ENCODE results near the gene ZDHHC17.

The ZDHHC17 gene

DNA sequence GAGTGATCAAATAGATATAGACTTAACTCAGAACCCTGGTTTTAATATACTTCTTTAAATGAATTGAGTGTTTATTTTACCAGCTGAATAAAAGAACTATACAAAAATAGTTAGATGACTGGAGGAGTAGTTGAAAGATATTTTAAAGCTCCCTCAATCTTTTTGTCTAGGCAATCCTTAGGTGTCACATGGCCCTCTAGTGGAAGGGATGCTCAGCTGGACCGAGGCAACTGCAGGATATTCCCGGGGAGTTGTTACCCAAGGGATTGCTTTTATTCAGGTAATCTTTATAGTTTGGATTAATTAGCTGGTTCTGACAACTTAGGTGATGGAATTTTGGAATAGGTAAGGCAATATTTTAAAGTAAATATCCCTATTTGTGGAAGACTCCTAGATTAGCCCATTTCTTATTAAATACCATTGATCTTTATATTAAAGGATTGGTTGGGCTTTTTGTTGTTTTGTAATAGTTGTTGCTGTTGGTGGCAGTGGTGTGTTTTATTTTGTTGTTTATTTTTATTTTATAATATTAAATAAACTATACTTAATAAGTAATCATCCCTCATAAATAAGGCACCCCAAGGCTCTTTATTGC is 57.1 kb downstream of the ZDHHC17 start:
- no peak for DNase-seq (ENCODE audit: low read depth)

DNA sequence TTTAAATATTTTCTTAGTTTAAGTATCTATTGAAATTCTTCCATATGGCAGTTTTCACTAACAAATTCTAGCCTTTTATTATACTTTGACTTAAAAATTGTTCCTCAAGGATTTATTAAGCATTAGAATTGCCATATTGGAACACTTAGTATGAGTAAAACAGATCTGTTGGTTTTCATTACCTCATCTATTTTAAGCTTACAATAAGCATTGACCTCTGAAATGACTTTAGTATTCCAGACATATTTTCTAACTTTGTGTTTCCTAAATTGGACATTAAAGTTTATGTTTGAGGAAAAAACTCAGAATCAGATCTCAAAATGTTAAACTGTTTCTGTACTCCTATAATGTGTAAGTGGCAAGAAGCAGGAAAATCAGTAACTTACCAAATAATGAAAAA is 66.5 kb downstream of the ZDHHC17 start:
- DNase-seq (ENCODE audit: low read depth) = no peak

DNA sequence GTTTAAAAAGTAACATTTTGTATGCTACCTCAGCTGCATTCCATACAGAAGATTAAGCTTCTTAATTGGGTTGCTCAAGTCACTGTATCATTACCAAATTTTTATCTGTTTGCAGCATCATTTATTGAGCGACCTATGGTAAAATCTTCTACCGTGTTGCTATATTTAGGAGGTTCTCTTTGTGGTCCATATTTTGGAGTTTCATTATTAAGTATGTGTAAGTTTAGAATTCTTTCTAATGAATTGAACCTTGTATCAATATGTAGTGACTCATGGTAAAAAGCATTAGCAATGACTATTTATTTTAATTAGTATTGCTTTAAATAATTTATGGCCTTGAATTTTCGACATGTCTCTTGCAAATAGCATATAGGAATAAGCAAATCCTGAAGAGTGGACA is 72.7 kb downstream of the ZDHHC17 start:
- DNase-seq (ENCODE audit: low read depth) = no peak

DNA sequence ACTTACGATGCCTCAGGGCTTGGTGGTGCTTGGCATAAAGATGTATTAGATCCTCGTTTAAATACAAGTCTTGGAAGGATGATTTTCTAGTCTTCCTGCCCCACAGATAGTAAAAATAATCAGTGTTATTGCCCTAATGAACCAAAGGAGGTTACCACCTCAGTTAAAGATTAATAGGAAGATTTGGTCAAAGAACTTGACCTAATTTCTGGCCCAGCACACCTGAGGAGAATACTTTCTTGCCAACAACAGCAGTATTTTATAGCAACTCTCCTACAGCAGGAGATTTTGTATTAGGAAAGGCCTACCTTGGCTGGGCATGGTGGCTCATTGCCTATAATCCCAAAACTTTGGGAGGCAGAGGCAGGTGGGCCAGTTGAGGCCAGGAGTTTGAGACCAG is 83.3 kb downstream of the ZDHHC17 start:
- no peak for DNase-seq (ENCODE audit: low read depth)

DNA sequence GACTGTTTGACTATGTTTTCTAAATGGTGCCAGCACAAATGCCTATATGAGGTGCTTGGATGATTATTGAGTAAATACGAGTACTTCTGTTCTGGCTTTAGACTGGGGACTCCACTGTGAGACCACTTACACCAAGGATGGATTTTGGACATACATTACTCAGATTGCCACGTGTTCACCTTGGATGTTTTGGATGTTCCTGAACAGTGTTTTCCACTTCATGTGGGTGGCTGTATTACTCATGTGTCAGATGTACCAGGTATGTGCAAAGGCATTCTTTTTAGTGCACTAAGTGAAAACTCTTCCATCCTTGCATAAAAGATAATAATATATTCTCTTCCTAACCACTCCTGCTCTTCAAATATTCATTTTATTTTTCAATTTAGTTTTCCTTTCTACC is 84.2 kb downstream of the ZDHHC17 start:
- DNase-seq (ENCODE audit: low read depth) = no peak

DNA sequence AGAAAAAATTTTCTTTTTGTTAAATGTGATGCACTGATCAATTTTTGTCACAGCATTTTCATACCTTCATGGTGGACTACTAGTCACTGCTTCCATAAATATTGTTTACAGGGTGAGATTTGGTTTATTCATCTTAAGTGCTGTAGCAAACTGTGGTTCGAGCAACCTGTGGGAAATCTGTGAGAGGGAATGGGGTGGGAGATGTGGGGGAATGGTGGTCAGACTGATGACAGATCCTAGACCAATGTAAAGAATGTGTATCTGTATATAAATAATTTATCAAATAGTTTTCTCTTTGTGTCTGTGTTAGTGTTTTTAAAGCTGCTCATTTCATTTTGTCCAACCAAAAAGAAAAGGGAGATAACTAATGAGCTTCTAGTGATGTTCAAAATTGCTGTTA is 88.2 kb downstream of the ZDHHC17 start:
- DNase-seq (ENCODE audit: low read depth) = no peak

DNA sequence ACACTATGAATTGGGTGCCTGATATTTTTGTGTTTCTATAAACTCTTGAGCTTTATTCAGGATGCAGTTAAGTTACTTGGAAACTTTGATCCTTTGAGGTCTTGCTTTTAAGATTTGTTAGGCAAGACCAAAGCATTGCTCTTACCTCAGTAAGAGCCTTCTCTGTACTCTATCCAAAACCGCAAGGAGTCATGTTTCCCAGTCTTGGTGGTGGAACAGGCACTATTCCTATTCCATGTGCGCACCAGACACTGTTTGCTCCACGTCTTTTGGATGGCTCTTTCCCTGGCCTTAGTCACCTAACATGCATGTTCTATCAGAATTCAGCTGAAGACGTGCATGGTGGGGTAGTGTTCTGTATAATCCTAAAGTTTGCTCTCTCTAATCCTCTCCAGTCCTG is 91.4 kb downstream of the ZDHHC17 start:
- no peak for DNase-seq (ENCODE audit: low read depth)

DNA sequence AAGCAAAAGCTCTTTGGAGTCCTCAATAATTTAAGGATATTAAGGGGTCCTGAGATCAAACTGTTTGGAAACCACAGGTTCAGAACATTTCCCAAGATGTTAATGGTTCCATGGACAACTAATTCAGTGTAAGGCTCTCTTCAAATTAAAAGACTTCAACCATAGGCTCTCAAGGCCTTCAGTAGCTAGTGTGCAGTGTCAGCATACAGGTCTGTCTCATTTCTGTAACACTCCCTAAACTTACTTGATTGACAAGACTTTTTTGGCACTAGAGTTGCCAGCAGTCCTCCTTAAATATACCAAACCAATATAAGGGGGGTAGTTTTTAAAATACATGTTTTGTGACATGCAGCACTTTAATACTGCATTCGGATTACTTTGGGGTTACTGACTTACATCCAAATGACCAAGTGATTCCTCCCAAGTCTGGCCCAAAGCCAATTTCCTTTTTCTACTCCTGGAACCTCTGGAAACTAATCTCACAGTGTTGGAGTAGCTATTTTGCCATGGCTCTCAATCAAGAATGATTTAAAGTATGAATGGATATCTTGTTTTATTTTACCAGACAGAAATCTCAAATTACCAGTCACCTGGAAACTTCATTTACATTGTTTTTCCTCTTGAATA is 92.2 kb downstream of the ZDHHC17 start:
- DNase-seq (ENCODE audit: low read depth) = no peak

DNA sequence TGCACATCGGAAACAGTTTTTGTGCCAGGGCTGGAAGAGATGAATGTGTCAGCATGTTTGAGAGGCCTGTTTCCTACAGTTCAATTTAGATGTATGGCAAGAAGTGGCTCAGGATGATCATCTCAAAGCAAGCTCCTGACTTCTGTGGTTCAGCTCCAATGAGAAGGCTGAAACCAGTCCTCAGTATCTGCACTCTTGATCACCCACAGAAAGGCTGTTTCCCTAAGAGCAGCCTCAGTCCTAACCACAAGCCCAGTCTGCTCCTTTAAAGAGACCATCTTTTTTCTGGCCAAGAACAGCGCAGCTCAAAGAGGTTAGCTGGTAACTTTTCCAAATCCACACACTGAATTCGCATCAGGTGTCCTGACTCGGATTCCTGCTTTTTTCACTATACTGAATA is 95.7 kb downstream of the ZDHHC17 start:
- DNase-seq (ENCODE audit: low read depth) = no peak

DNA sequence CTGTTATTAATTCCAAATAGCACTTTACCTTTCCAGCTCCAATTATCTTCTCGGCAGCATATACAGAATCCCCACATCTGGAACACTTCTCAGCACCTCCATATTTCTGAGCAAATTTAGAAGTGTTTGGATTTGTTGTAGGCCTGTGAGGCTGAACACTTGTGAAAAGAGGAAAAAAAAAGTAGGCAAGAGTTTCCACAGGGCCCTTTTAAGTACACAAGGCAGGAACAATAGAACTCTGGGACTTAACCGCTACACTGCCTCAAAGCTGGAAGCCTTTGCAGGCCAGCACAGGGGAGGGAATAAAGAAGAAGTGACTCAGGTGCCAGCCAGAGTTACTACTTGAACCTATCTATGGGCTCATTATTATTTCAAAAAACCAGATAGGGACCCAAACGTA is 96.3 kb downstream of the ZDHHC17 start:
- no peak for DNase-seq (ENCODE audit: low read depth)

DNA sequence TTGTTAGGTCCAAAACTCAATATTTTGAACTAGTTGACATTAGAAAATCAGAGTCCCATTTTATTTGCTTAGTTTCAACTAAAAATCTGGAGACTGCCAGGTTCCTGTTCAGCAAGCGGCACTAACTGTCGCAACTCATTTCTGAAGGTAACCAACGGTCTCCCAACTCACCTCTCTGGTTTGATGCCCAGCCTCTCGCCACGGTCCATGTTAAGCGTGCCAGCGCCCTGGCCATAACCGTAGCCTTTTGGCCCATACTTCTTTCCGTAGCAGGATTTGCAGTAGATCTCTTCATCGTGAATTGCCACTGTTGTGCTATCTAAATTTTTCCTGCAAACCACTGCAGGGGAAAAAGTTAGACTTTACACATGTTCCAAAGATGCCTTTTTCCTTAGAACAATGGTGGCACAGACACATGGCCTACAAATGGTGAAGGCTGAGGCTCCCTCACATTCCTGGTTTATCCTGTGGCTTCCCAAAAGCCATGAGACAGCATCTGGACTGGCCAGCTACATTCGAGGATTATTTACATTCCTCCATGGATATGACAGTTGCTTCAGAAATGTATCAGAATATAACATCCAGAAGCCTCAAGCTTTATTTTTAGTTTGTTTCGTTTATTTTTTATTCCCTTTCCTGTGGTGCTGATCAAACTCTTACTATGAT is 99.2 kb downstream of the ZDHHC17 start:
- no peak for DNase-seq (ENCODE audit: low read depth)

DNA sequence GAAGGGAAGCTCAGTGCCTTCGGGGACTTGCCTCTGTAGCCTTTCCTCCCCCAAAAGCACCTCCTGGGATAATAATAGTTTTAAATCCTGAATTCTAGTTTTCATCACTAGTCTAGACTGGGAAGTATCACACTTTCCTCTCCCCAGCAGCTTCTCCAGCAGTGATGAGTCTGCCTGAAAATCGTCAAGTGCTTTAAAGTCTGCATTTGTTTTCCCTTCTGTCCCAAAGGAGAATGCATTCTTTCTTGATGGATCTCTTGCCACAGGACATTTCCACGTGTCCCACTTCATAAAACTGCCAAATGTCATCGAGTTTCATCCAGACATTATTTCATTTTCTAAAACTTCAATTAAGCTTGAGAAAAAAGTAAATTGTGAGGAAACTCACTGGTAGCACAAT is 99.9 kb downstream of the ZDHHC17 start:
- DNase-seq (ENCODE audit: low read depth) = no peak

DNA sequence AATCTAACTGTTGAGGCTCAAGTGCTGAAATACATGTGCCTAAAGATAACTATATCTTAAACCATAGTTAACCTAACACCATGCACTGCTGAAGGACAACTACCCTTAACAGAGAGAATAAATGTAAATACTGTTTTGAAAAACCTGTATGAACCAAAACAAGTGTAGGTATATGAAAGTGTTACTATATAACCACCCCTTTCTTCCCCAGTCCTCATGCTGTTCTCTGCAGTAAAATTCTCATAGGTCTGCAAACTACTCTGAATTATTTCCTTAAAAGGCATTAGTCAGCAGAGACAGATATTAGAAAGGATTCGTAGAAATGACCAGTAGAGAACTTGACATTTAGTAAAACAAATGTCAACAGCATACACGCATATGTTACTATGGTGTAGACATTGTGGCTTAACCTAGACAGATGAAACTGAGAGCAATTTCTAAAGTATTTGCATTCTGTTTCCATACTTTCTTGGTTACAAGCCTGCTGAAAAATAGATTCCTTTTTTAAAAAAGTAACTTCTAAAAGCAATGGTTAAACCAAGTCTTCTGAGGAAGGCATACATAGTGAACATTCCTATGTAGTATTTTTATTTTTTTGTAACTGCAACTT is 101.0 kb downstream of the ZDHHC17 start:
- DNase-seq (ENCODE audit: low read depth) = no peak

DNA sequence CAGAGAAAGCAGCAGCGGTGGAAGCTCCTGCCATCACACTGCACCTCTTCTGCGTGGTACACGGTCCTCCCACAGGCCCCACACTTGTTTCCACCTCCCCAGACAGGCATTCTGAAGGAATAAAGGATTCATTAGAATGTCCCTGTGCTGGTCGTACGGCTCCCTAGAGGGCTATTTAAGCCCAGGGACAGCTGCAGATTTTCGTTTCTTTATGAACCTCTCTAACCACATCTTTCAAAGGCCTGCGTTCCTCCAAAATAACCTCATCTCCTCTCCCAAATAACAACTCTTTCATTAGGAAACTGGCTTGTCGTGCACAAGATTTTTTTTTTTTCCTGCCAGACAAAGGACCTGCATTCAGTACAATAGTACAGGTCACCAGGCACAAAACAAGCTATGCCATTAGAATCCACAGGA is 102.2 kb downstream of the ZDHHC17 start:
- DNase-seq (ENCODE audit: low read depth) = no peak

DNA sequence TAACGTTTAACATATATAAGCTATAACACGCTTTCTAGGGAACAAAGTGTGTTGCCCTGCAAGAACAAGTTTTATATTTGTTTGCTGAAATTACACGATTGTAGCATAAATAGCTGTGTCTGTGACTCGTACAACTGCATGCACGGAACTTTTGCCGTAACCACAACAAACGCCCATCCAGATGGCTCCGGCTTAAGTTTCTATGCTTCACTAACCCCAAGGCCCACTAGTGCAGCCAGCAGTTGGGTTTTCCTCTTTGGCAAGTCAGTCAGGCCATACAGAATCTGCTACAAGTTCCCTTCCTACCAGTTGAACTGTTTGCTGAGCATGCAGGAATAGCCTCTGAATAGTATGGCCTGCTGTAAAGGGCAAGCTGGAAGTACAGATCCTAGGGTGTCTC is 102.8 kb downstream of the ZDHHC17 start:
- no peak for DNase-seq (ENCODE audit: low read depth)

DNA sequence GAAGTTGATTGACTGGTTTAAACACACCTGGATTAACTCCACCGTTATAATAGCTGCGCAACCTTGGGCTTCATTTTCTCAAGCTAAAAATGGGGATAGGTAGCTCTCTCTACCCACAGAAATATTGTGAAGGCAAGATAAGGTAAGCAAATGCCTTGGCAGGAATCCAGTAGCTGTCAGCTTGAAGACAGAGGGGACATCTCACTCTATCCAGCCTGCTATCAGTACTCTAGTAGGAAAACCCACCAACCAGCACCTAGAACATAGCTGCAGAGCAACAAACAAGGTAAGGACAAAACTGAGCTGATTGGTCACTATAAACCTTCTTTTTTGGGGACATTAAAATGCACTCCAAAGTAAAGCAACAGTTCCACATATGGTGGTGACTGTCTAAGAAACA is 107.2 kb downstream of the ZDHHC17 start:
- no peak for DNase-seq (ENCODE audit: low read depth)

DNA sequence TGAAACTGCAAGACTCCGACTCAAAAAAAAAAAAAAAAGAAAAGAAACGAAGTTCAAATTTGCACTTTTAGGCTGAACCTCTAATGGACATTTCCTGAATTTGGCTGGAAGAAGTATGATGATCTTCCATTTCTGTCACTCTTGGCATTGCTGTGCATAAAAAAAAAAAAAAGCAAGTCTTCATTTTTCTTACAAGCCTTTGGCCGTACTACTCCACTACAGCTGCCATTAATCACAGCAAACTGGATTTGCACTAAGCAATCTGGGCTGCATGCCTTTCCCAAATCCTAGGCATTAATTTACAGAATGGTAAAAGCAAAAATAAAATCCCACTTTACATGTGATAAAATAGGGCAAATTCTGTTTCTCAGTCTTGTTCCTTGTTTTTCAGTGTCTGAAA is 107.8 kb downstream of the ZDHHC17 start:
- DNase-seq (ENCODE audit: low read depth) = no peak

DNA sequence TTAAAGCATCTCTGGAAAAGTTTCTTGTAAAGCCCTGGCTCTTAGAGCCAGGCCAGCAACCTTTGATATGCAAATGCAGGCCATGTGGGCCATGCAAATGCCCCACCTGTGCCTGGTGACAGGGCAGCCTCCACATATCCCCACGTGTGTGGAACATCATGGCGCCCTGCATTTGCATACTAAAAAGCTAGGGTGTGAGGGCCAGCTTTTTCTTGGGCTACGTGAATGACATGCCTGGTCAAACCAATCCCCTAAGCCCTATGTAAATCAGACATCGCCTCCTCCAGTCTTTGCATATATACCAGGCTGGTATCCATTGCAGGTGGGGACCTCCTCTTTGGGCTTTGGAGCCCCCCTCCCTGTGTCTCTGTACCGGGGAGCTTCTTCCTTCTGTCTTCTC is 108.5 kb downstream of the ZDHHC17 start:
- DNase-seq (ENCODE audit: low read depth) = no peak

DNA sequence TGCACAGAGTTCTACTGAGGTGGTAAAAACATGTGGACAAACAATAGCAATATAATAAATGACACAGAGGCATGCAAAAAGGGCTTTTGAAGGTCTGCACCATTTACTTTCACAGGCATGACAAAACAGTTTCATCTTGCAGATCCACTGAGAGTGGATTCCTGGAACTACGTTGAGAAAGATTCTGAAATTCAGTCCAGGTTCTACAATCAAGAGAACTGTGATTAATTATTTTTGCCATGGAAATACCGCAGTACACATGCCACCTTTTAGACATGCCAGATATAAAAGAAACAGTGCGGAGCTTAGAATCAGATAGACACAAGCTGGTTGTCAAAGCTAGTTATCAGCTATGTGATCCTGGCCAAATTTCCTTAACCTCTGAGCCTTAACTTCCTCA is 110.1 kb downstream of the ZDHHC17 start:
- no peak for DNase-seq (ENCODE audit: low read depth)

DNA sequence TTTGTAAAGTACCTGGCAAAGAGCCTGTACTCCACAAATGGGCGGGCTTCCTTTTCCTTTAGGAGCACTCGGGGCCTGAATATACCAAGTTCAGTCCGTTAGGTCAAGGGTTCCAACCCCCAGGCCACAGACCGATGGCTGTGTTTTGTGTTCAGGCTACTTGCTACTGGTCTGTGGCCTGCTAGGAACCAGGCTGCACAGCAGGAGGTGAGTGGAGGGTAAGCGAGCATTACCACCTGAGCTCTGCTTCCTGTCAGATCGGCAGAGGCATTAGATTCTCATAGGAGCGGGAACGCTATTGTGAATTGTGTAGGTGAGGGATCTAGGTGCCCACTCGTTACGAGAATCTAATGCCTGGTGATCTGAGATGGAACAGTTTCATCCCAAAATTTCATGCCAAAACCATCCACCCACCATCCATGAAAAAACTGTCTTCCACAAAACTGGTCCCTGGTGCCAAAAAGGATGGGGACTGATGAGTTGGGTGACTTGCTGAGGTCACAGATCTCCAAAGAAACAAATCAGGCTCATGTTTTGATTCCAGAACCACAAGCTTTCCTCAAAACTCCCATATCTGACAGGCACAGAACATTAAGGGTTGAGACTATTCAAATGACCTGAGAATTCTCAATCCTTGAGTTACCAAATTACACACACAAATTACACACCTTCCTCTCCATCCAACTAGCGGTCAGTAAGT is 110.7 kb downstream of the ZDHHC17 start:
- no peak for DNase-seq (ENCODE audit: low read depth)

DNA sequence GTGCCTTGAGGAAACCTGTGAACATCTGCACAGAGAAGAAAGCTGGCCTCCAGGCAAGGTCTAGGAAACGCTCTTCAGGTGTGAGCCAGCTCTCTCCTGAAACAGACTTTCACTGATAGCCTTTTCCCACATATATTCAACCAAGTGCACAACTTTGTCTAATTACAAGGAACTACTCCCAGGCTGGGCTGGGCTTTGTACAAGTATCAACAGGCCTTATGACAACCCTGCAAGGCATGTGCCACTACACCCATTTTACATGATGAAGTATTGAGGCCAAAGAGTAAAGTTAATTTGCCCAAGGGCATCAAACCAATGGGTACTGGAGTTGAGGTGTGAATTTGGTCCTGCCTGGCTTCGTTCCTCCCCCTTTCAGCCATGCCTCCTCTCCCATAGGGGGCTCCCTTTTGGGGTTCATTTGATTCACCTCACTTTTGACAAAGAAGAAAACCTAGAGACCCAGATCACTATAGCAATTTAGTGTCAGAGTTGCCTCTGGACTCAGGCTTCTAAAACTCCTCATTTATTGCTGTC is 112.8 kb downstream of the ZDHHC17 start:
- DNase-seq (ENCODE audit: low read depth) = no peak

DNA sequence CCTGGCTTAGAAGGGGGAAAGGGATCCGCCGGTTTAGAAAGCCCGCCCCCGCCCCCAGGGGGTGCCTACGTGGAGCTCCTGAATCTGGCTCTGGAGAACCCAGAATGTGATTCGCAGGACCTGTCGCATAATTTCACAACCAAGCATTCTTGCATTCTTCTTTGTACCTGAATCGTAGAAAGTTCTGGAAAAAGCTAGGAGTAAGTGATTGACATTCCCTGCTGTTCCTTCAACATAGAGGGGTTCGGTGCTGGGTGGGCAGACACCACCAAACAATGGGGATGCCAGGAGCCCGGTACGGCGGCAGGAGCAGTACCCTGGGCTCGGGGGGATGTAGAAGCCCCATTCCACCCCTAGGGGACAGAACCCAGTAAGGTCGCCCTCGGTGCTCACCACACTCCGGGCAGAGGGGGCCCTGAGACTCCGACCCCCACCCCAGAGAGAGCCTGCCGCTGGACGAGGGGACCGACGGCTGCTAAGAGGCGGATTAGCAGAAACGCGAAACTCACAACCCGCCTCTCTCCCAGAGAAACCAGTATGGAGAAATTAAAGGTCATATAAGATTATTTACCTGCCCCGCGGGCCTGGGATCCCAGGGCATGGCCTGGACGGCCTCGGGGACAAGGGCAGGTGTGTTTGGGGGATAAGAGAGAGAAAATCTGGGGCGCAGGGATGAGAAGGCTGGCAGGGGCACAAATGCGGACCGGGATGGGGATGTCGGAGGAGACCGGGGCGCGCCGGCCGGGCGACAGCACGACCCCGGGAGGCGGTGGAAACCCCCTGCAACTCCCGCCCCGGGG is 114.4 kb downstream of the ZDHHC17 start:
- DNase-seq (ENCODE audit: low read depth) = peak; percentile 1
